GM18520 (cell line): Measurements from ENCODE around the gene SENP1.

Source experiments
- ATAC-seq: cut with Tn5 transposase; IDR thresholded peaks from one replicate; pipeline ENCODE4 v1.9.1; 2021; ENCODE audit not compliant: unreplicated experiment

SENP1 gene

DNA sequence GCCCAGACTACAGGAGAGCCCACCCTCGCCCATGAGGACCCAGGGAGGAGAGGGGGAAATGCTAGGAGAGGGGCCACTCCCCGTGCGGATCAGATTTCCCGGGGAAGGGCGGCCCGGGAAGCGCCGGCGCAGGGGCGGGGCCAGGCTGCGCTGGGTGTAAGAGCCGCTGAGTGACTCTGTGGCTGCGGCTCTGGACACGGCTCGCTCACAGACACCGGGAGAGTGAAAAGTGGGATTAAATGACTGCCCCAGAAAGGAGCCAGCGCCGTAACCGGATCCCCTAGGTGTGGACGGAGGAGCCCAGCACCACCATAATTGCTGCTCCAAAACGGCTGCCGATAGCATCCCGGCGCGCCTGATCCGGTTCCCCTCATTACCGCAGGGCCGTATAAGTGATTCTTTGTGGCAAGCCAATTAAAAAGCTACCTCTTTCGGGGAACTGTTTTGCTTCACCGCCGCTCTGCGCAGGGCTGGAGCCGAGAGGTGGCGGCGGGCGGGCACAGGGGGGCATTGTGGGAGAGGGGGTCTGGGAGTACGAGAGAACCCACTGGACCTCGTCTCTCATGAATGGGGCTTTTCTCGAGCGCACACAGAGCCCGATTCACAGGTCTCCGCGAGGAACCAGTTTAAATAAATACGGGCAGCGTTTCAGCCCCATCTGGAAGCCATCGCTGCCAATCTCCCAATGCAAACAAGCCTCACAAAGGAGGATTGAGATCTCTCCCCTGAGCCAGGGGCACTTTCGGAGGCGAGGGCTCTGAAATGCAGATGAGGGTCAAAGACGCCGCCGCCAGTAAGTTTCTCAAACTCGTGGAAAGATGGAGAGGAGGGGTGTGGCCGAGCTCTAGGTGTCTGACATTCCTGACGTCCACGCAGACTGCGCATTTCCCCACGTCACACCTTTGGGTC is 104.1 kb downstream of the SENP1 start:
- no peak for ATAC-seq

DNA sequence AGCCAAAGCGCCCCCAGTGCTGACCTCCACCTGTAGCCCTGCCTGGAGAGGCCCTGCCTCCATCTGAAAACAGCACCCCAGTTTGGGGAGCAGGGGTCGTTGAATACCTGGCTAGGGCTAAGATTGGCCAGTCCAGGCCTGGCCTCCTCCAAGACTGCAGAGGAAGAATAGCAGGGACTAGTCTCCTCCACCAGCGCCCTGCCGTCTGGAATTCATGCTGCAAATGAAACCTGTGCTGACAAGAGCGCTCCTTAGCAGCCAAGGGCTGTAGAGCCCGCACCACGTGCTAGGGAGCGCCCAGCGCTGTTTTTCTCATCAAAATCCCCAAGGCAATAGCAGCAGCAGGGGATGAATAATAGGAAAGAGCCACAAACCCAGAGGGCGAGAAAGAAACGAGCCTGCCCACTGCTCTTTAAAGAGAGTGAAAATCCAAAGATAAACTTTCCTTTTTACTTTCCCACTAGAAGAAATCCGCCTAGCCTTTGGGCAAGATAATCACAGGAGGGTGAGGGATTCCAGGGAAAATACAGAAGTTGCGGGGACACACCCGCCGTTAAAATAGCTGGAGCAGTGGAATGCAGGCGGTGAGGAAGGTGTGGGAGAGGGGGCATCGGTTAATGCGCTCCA is 104.9 kb downstream of the SENP1 start:
- ATAC-seq = no peak

DNA sequence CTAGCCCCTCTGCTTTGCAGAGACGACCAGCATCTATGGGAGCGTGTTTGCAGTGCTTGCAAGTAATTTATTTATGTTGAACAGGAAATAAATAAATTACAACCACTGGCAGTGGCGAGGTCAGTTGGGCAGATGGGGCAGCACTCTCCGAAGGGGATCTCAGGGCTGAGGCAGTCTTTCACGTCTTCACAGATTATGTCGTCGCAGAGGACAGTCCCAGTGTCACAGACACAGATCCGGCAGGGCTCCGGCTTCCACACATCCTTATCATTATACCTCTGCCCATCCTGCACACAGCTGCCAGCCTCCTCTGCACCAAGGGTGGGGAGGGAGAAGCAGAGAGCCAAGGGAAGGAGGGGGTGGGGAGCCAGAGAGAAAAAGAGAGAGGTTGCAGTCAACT is 106.1 kb downstream of the SENP1 start:
- ATAC-seq = no peak

DNA sequence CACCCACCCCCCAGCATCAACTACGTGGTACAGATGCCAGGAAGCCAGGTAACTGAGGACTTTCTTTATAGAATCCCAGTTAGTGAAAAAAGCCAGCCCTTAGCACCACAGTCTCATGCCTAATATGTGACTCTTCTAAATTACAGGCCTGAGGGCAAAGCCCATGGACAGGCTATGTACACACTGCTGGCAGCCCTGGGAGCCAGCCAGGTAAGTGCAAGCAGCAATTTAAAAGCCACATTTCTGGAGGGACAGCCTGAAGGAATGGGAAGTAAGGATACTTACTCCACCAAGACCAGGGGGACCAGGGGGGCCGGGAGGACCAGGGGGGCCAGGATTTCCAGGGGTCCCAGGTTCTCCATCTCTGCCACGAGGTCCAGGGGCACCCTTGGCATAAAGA is 108.6 kb downstream of the SENP1 start:
- ATAC-seq = no peak

DNA sequence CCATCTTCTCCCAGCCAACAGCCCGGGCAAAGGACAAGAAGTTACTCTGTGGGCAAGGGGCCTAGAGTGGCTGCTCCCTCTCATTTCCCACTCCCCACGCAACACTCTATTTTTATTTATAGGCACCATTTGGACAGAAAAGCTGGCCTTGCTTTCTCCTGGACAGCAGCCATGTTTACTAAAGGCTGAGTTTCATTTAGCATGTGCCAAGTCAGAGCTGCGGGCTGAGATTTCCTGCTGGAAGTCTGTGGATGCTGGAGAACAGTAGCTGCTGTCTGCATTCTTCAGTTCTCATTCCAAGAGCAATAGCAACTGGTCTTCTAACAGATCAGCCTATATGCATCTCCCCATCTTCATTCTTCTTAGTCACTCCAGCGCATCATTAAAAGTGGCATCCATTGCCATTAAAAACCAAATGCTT is 109.9 kb downstream of the SENP1 start:
- no peak for ATAC-seq

DNA sequence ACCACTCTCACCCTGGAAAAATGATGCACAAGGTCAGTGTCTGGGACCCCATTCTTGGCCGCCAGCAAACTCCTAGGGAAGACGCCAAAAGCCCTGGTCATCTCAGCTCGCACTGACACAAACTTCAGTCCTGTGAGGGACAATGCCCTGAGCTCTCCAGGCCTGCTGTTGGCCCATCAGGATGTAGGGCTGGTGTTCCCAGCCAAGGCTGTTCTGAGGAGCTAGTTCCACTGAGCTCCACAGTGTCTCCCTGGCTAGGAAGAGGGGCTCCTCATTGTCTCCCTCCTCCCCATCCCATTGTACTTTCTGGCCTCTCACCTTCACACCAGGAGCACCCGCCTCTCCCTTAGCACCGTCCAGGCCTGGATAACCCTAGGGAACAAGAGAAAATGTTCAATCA is 112.4 kb downstream of the SENP1 start:
- no peak for ATAC-seq
